OCI-LY7 (cell line): Measurements from ENCODE around the gene SOX5.

Experiments
- EZH2phosphoT487 ChIP-seq: fragments of 200-600 bp; sonication (generic); IDR thresholded peaks from 2 replicates; pipeline ENCODE4 v1.6.1; 2018; ENCODE audit warnings: low read depth, borderline replicate concordance, mild to moderate bottlenecking, mixed run types, antibody characterized with exemption, low read length, moderate library complexity, mixed read lengths
- TF ChIP-seq, protein P1 (sequence below): fragments of 200-600 bp; sonication (generic); conservative IDR thresholded peaks from 2 replicates; pipeline ENCODE4 v1.5.1; 2014; ENCODE audit warnings: mild to moderate bottlenecking, antibody characterized with exemption, low read length, moderate library complexity, mixed read lengths

DNA sequence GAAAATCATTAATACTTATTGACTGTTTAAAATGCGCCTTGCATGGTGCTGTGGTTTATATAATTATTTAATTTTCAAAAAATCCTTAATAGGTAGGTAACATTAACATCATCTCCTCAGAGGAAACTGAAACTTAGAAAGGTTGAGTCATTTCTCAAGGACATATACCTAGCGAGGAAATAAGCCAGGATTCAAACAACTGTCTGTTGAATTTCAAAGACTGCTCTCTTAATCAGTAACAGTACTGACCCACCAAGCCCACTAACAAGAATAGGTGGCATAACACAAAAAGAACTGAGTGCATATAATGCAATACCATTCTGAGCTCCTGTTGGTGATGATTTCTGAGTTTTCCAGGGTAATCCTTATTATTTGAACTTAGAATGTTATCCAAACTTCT, 174.3 kb downstream of the SOX5 start:
- TF ChIP-seq, protein P1, sequence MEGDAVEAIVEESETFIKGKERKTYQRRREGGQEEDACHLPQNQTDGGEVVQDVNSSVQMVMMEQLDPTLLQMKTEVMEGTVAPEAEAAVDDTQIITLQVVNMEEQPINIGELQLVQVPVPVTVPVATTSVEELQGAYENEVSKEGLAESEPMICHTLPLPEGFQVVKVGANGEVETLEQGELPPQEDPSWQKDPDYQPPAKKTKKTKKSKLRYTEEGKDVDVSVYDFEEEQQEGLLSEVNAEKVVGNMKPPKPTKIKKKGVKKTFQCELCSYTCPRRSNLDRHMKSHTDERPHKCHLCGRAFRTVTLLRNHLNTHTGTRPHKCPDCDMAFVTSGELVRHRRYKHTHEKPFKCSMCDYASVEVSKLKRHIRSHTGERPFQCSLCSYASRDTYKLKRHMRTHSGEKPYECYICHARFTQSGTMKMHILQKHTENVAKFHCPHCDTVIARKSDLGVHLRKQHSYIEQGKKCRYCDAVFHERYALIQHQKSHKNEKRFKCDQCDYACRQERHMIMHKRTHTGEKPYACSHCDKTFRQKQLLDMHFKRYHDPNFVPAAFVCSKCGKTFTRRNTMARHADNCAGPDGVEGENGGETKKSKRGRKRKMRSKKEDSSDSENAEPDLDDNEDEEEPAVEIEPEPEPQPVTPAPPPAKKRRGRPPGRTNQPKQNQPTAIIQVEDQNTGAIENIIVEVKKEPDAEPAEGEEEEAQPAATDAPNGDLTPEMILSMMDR, result no peak
- no peak for TF ChIP-seq EZH2phosphoT487
